Measurements from ENCODE around the gene ZBTB11. TPM values are rescaled to one million over a fixed set of nuclear protein-coding genes. Genes with fewer than 3 reads are reported as not detected.
"Not testable (repeated sequence)": the region's sequence is repeated elsewhere in the genome, so short reads cannot be mapped to it uniquely, and the experiment has no call there.

The ZBTB11 gene
- total RNA-seq, 2 donors from 2014 or later, result 16.8 to 20.9 TPM

DNA sequence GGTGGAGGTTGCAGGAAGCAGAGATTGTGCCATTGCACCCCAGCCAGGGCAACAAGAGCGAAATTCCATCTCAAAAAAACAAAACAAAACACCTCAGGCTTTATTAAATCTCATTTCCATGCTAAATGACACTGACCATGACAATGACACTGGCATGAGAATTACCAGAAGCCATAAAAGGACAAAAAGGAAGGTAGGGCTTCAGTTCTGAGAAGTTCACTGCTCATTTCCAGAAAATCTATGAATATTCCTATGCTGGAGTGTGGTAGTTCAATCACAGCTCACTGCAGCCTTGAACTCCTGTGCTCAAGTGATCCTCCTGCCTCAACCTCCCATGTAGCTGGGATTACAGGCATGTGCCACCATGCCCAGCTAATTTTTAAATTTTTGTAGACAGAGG lies 58.2 kb downstream of the ZBTB11 start:
- Mint-ChIP-seq H3K27me3 (ENCODE audit: insufficient read depth) (no peaks in the 10 kb centered on the region), H3K9me3 (no peaks in the 10 kb centered on the region), H3K4me1 (peaks cover 2% of the 10 kb centered on the region), H3K4me3 (no peak overlapping the region), H3K27ac (no peak overlapping the region), H3K36me3 (ENCODE audit: low read depth) (peaks cover 4% of the 10 kb centered on the region)
- Histone ChIP-seq H3K4me1 (ENCODE audit: control insufficient read depth, insufficient read depth, low read length) (no peaks in the 10 kb centered on the region), H3K9ac (ENCODE audit: extremely low read depth, low read length, poor library complexity, severe bottlenecking) (no peak overlapping the region), H3K4me3 (ENCODE audit: low read length) (no peak overlapping the region), H3K9me3 (ENCODE audit: control insufficient read depth, low read length) (peaks cover 1% of the 10 kb centered on the region), H3K27ac (ENCODE audit: low read depth, low read length) (no peak overlapping the region), H3K27me3 (ENCODE audit: control insufficient read depth, insufficient read depth, low read length, poor library complexity, severe bottlenecking) (no peaks in the 10 kb centered on the region), H3K36me3 (ENCODE audit: control insufficient read depth, insufficient read depth, low read length) (no peaks in the 10 kb centered on the region)
- 100% methylated on average over 1 of the region's 1 CpG; no CpG with 5 or more reads in 1 of the 2 experiments for WGBS, 2 experiments (ENCODE audit: insufficient coverage in 1 of 2, insufficient read length in 1 of 2)
- TF ChIP-seq, protein P1, sequence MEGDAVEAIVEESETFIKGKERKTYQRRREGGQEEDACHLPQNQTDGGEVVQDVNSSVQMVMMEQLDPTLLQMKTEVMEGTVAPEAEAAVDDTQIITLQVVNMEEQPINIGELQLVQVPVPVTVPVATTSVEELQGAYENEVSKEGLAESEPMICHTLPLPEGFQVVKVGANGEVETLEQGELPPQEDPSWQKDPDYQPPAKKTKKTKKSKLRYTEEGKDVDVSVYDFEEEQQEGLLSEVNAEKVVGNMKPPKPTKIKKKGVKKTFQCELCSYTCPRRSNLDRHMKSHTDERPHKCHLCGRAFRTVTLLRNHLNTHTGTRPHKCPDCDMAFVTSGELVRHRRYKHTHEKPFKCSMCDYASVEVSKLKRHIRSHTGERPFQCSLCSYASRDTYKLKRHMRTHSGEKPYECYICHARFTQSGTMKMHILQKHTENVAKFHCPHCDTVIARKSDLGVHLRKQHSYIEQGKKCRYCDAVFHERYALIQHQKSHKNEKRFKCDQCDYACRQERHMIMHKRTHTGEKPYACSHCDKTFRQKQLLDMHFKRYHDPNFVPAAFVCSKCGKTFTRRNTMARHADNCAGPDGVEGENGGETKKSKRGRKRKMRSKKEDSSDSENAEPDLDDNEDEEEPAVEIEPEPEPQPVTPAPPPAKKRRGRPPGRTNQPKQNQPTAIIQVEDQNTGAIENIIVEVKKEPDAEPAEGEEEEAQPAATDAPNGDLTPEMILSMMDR (conservative IDR thresholded peaks at IDR 0.05), result no peak
- no peak for DNase-seq

- peak; percentile 36 for DNase-seq
- no peaks in the 10 kb centered on the region for H3K9me3 ChIP-seq (ENCODE audit: control insufficient read depth, low read length)
- H3K9me3 Mint-ChIP-seq, result peaks cover 2% of the 10 kb centered on the region
- no peak overlapping the region for H3K4me3 ChIP-seq (ENCODE audit: low read length)
- H3K36me3 ChIP-seq (ENCODE audit: control insufficient read depth, insufficient read depth, low read length), result no peaks in the 10 kb centered on the region
- H3K4me1 Mint-ChIP-seq, result peaks cover 2% of the 10 kb centered on the region
- H3K4me1 ChIP-seq (ENCODE audit: control insufficient read depth, insufficient read depth, low read length), result no peaks in the 10 kb centered on the region
- H3K4me3 Mint-ChIP-seq, result no peak overlapping the region
- no peak overlapping the region for H3K9ac ChIP-seq (ENCODE audit: extremely low read depth, low read length, poor library complexity, severe bottlenecking)
- no peak overlapping the region for H3K27ac Mint-ChIP-seq
- no peaks in the 10 kb centered on the region for H3K27me3 Mint-ChIP-seq (ENCODE audit: insufficient read depth)
- no peaks in the 10 kb centered on the region for H3K27me3 ChIP-seq (ENCODE audit: control insufficient read depth, insufficient read depth, low read length, poor library complexity, severe bottlenecking)
- no peak overlapping the region for H3K27ac ChIP-seq (ENCODE audit: low read depth, low read length)
- TF ChIP-seq, protein P1 (conservative IDR thresholded peaks at IDR 0.05), result no peak
- no peaks in the 10 kb centered on the region for H3K36me3 Mint-ChIP-seq (ENCODE audit: low read depth)
- 90 to 96% methylated on average over 4 to 7 of the region's 7 CpGs for WGBS, 2 experiments (ENCODE audit: insufficient coverage in 1 of 2, insufficient read length in 1 of 2)
Observed at GRCh38 chr3:101617478-101617877, 59.5 kb downstream of the ZBTB11 start.

DNA sequence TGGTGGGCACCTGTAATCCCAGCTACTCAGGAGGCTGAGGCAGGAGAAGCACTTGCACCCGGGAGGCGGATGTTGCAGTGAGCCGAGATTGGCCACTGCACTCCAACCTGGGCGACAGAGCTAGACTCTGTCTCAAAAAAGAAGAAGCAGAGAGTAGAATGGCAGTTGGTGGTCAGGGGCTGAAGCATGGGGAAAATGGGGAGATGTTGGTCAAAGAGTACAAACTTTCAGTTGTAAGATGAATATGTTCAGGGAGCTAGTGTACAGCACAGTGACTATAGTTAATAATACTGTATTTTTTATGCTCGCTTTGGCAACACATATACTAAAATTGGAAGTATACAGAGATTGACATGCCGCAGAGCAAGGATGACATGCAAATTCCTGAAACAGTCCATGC lies 61.4 kb downstream of the ZBTB11 start:
- DNase-seq, result no peak
- H3K4me3 Mint-ChIP-seq, result no peak overlapping the region
- no peaks in the 10 kb centered on the region for H3K36me3 Mint-ChIP-seq (ENCODE audit: low read depth)
- Histone ChIP-seq H3K4me3 (ENCODE audit: low read length) (no peak overlapping the region), H3K36me3 (ENCODE audit: control insufficient read depth, insufficient read depth, low read length) (no peaks in the 10 kb centered on the region), H3K4me1 (ENCODE audit: control insufficient read depth, insufficient read depth, low read length) (no peaks in the 10 kb centered on the region), H3K9me3 (ENCODE audit: control insufficient read depth, low read length) (no peaks in the 10 kb centered on the region), H3K27ac (ENCODE audit: low read depth, low read length) (no peak overlapping the region), H3K27me3 (ENCODE audit: control insufficient read depth, insufficient read depth, low read length, poor library complexity, severe bottlenecking) (no peaks in the 10 kb centered on the region), H3K9ac (ENCODE audit: extremely low read depth, low read length, poor library complexity, severe bottlenecking) (no peak overlapping the region)
- TF ChIP-seq, protein P1 (conservative IDR thresholded peaks at IDR 0.05), result no peak
- H3K27ac Mint-ChIP-seq, result no peak overlapping the region
- WGBS, 2 experiments (ENCODE audit: insufficient coverage in 1 of 2, insufficient read length in 1 of 2), result 95 to 100% methylated on average over 4 to 6 of the region's 6 CpGs
- H3K9me3 Mint-ChIP-seq, result peaks cover 2% of the 10 kb centered on the region
- peaks cover 2% of the 10 kb centered on the region for H3K4me1 Mint-ChIP-seq
- no peaks in the 10 kb centered on the region for H3K27me3 Mint-ChIP-seq (ENCODE audit: insufficient read depth)

DNA sequence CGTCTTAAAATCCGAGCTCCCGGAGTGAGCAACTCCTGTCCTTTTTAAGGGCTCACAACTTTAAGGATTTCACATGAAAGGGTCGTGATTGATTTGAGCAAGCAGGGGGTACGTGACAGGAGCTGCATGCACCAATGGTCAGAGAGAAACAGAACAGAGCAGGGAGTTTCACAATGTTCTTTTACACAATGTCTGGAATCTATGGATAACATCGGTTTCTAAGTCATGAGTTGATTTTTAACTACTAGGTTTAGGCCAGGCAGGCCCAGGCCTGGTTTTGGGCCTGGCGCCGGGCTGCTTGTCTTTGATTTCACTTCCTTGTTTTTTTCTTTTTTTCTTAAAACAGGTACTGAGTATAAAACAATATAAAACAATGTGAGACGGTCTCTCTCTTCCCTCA lies 63.9 kb downstream of the ZBTB11 start:
- H3K36me3 Mint-ChIP-seq (ENCODE audit: low read depth); H3K9ac ChIP-seq (ENCODE audit: extremely low read depth, low read length, poor library complexity, severe bottlenecking); H3K27me3 Mint-ChIP-seq (ENCODE audit: insufficient read depth); H3K27ac ChIP-seq (ENCODE audit: low read depth, low read length); DNase-seq; H3K4me1 Mint-ChIP-seq; H3K4me3 ChIP-seq (ENCODE audit: low read length); H3K27me3 ChIP-seq (ENCODE audit: control insufficient read depth, insufficient read depth, low read length, poor library complexity, severe bottlenecking); H3K27ac Mint-ChIP-seq; H3K9me3 Mint-ChIP-seq; H3K36me3 ChIP-seq (ENCODE audit: control insufficient read depth, insufficient read depth, low read length); H3K4me1 ChIP-seq (ENCODE audit: control insufficient read depth, insufficient read depth, low read length); H3K9me3 ChIP-seq (ENCODE audit: control insufficient read depth, low read length); H3K4me3 Mint-ChIP-seq: not testable (repeated sequence)
- 66 to 78% methylated on average over 4 to 9 of the region's 9 CpGs for whole genome bisulfite sequencing, 2 experiments (ENCODE audit: insufficient coverage in 1 of 2, insufficient read length in 1 of 2)

Data from endodermal cell (in vitro differentiated cells).